ENCODE data around the gene SIRT1. TPM values are rescaled to one million over a fixed set of nuclear protein-coding genes. Genes with fewer than 3 reads are reported as not detected.

Gene SIRT1
- total RNA-seq, 1 donor from 2014 or later, result 23.4 TPM

DNA sequence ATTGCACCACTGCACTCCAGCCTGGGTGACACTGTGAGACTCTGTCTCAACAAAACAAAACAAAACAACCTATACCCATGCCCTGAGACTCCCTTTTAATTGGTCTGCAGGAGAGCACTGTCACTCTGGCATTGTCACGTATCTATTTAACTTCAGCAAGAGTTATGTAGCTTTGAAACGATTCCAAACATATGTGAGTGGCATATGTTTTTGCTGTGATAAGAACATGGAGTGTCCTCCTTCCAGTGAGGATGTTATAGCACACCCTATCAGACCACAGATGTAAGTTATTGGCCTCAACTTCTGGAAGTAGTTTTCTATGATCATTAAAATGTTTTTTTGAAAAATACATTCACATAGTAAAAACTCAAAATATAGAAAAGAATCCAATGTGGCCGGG lies 30.9 kb upstream of the SIRT1 start:
- Histone ChIP-seq H3K27ac (no peak overlapping the region), H3K36me3 (no peaks in the 10 kb centered on the region), H3K4me1 (peaks cover 6% of the 10 kb centered on the region), H3K4me3 (no peak overlapping the region), H3K9me3 (no peaks in the 10 kb centered on the region), H3K27me3 (no peaks in the 10 kb centered on the region)
- TF ChIP-seq, protein P1, sequence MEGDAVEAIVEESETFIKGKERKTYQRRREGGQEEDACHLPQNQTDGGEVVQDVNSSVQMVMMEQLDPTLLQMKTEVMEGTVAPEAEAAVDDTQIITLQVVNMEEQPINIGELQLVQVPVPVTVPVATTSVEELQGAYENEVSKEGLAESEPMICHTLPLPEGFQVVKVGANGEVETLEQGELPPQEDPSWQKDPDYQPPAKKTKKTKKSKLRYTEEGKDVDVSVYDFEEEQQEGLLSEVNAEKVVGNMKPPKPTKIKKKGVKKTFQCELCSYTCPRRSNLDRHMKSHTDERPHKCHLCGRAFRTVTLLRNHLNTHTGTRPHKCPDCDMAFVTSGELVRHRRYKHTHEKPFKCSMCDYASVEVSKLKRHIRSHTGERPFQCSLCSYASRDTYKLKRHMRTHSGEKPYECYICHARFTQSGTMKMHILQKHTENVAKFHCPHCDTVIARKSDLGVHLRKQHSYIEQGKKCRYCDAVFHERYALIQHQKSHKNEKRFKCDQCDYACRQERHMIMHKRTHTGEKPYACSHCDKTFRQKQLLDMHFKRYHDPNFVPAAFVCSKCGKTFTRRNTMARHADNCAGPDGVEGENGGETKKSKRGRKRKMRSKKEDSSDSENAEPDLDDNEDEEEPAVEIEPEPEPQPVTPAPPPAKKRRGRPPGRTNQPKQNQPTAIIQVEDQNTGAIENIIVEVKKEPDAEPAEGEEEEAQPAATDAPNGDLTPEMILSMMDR (IDR thresholded peaks at IDR 0.05), result no peak
- no peak for ATAC-seq
- intact Hi-C loops (cut with DNase I), result no loop called here
- DNase-seq, result no peak

DNA sequence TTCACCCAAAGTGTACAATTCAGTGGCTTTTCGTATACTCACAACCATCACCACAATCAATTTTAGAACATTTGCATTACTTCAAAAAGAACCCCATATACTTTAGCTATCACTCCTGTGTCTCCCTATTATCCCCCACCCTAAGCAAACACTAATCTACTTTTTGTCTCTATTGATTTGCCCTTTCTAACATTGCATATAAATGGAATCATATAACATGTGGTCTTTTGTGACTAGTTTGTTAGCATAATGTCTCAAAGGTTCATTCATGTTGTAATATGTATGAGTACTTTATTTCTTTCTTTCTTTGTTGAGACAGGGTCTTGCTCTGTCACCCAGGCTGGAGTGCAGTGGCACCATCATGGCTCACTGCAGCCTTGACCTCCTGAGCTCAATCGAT lies 25.5 kb upstream of the SIRT1 start:
- no peaks in the 10 kb centered on the region for H3K9me3 ChIP-seq
- intact Hi-C loops (cut with DNase I), result no loop called here
- H3K4me1 ChIP-seq, result no peaks in the 10 kb centered on the region
- no peaks in the 10 kb centered on the region for H3K36me3 ChIP-seq
- no peak overlapping the region for H3K4me3 ChIP-seq
- no peak for ATAC-seq
- no peaks in the 10 kb centered on the region for H3K27me3 ChIP-seq
- no peak overlapping the region for H3K27ac ChIP-seq
- TF ChIP-seq, protein P1 (IDR thresholded peaks at IDR 0.05), result no peak
- no peak for DNase-seq

DNA sequence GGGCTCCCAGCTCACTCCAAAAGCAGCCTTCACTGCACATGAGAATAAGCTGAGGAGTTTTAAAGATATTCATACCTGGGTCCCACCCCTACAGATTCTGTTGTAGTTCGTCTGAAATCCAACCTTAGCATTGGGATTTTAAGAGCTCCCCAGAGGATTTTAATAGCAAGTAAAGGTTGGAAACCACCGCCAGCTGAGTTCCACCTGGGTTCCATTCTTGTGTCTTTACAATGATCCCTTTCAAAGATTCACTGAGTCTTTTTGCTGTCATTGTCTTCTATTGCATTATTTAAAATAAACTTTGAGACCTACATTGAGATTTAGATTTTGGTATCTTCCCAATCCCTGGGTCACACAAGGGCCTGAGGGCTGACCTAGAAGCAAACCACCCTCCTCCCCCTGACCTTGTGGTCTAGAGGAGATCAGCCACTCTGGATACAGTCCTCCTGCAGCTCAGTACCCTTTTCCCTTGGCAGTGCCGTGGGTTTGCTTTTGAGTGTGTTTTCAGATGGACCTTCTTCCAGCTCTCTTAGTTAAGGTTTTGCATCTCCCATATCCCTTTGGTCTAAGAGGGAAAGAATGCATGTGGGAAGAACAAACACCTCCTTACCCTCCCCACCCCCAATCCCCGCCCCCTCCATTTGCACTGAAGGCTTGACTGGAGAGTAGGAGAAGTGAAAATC lies 22.6 kb upstream of the SIRT1 start:
- intact Hi-C loops (cut with DNase I), result no loop called here
- TF ChIP-seq, protein P1 (IDR thresholded peaks at IDR 0.05), result no peak
- H3K27ac ChIP-seq, result no peak overlapping the region
- no peaks in the 10 kb centered on the region for H3K27me3 ChIP-seq
- no peak overlapping the region for H3K4me3 ChIP-seq
- no peak for ATAC-seq
- no peaks in the 10 kb centered on the region for H3K9me3 ChIP-seq
- H3K4me1 ChIP-seq, result no peaks in the 10 kb centered on the region
- no peak for DNase-seq
- no peaks in the 10 kb centered on the region for H3K36me3 ChIP-seq

DNA sequence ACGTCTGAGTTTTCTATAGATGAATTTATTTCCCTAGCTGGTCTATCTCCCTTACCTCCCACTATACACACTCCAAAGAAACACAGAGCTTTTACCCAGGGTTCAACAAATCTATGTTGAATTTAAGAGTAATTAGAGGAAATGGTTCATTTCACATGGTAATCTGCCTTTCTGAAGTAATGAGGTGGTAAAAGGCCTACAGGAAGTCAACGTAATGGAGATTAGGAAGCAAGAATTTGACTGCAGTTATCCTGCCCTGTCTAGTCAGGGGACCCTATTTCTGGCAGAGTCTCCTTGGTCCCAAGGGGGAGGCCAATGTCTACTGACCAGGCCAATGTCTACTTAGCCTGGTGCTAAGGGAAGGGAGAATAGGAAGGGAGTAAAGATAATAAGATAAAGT lies 21.4 kb upstream of the SIRT1 start:
- no peaks in the 10 kb centered on the region for H3K9me3 ChIP-seq
- TF ChIP-seq, protein P1 (IDR thresholded peaks at IDR 0.05), result no peak
- no peaks in the 10 kb centered on the region for H3K27me3 ChIP-seq
- DNase-seq, result no peak
- H3K4me1 ChIP-seq, result no peaks in the 10 kb centered on the region
- no peak overlapping the region for H3K27ac ChIP-seq
- intact Hi-C loops (cut with DNase I), result no loop called here
- no peak overlapping the region for H3K4me3 ChIP-seq
- ATAC-seq, result no peak
- no peaks in the 10 kb centered on the region for H3K36me3 ChIP-seq

DNA sequence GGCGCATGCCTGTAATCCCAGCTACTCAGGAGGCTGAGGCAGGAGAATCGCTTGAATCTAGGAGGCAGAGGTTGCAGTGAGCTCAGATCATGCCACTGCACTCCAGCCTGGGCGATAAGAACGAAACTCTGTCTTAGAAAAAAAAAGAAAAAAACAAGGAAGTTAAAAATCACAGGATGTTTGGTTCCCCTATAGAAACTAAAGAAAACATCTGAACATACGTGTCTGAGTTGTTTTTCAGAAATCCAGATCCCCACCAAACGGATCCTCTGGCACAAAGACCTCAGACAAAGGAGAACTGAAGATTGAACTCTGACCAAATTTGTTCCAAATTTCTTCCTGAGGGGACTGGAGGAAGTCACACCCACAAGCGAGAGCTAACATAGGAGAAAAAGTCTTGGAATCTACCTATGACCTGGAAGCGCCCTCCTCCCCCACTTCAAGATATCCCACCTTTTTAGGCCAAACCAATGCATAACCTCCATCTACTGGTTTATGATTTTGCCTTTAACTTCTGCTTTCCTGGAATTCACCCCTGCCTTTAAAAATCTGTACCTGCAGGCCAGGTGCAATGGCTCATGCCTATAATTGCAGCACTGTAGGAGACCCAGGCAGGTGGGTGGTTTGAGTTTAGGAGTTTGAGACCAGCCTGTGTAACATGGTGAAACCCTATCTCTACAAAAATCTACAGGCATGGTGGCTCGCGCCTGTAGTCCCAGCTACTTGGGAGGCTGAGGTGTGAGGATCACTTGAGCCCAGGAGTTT lies 19.7 kb upstream of the SIRT1 start:
- Histone ChIP-seq H3K27me3 (no peaks in the 10 kb centered on the region), H3K4me1 (no peaks in the 10 kb centered on the region), H3K36me3 (no peaks in the 10 kb centered on the region), H3K4me3 (no peak overlapping the region), H3K9me3 (no peaks in the 10 kb centered on the region), H3K27ac (no peak overlapping the region)
- ATAC-seq (peak; percentile 47), DNase-seq (no peak)
- intact Hi-C loops (cut with DNase I), result no loop called here
- TF ChIP-seq, protein P1 (IDR thresholded peaks at IDR 0.05), result no peak

Measured in upper lobe of right lung (tissue), 1 donor.